H9 (cell line): ENCODE measurements around the gene CLDN20. TPM values are rescaled to one million over a fixed set of nuclear protein-coding genes. Genes with fewer than 3 reads are reported as not detected.

Source experiments
- DNase-seq: peaks from one replicate; pipeline ENCODE4 v3.0.0-alpha.2; 2017
- H2AFZ ChIP-seq: one replicate; pipeline ENCODE4 v1.6.1; 2013; ENCODE audit warnings: mild to moderate bottlenecking, low read length, control low read depth, moderate library complexity
- H2AK5ac ChIP-seq: 2 replicates; pipeline ENCODE4 v1.6.1; 2013; ENCODE audit warnings: low read length, control low read depth, mixed read lengths; ENCODE audit not compliant: insufficient read length
- H2BK120ac ChIP-seq: one replicate; pipeline ENCODE4 v1.6.1; 2013; ENCODE audit warnings: low read depth, mild to moderate bottlenecking, low read length, control low read depth, inconsistent platforms; ENCODE audit not compliant: poor library complexity, severe bottlenecking
- H2BK12ac ChIP-seq: 2 replicates; pipeline ENCODE4 v1.6.1; 2013; ENCODE audit warnings: low read length, control low read depth, mixed read lengths, low read depth; ENCODE audit not compliant: insufficient read length
- H2BK15ac ChIP-seq: 2 replicates; pipeline ENCODE4 v1.6.1; 2013; ENCODE audit warnings: low read depth, low read length, control low read depth
- H2BK20ac ChIP-seq: one replicate; pipeline ENCODE4 v1.6.1; 2013; ENCODE audit warnings: low read depth, mild to moderate bottlenecking, low read length, control low read depth, inconsistent platforms; ENCODE audit not compliant: poor library complexity, severe bottlenecking
- H2BK5ac ChIP-seq: 2 replicates; pipeline ENCODE4 v1.6.1; 2013; ENCODE audit warnings: low read length, control low read depth, mixed read lengths; ENCODE audit not compliant: insufficient read length
- H3K14ac ChIP-seq: 2 replicates; pipeline ENCODE4 v1.6.1; 2013; ENCODE audit warnings: low read length, control low read depth; ENCODE audit not compliant: insufficient read depth
- H3K18ac ChIP-seq: 2 replicates; pipeline ENCODE4 v1.6.1; 2013; ENCODE audit warnings: low read depth, mild to moderate bottlenecking, mixed read lengths, low read length, control low read depth; ENCODE audit not compliant: insufficient read length
- H3K23ac ChIP-seq: 2 replicates; pipeline ENCODE4 v1.6.1; 2013; ENCODE audit warnings: low read length, control low read depth, mixed read lengths, low read depth; ENCODE audit not compliant: insufficient read length
- H3K23me2 ChIP-seq: 2 replicates; pipeline ENCODE4 v1.6.1; 2013; ENCODE audit warnings: low read depth, mild to moderate bottlenecking, mixed read lengths, low read length, control low read depth; ENCODE audit not compliant: insufficient read length, poor library complexity, severe bottlenecking
- H3K27ac ChIP-seq: 2 replicates; pipeline ENCODE4 v1.5.1; 2013; ENCODE audit warnings: low read length, control low read depth, mixed read lengths, low read depth; ENCODE audit not compliant: insufficient read length
- H3K27me3 ChIP-seq: 2 replicates; pipeline ENCODE4 v1.6.1; 2013; ENCODE audit warnings: low read length, control low read depth, inconsistent platforms; ENCODE audit not compliant: insufficient read depth
- H3K4ac ChIP-seq: 2 replicates; pipeline ENCODE4 v1.6.1; 2013; ENCODE audit warnings: low read depth, mild to moderate bottlenecking, control low read depth, inconsistent platforms, low read length, moderate library complexity
- H3K4me1 ChIP-seq: 2 replicates; pipeline ENCODE4 v1.6.1; 2013; ENCODE audit warnings: low read length, control low read depth, inconsistent platforms; ENCODE audit not compliant: insufficient read depth
- H3K4me2 ChIP-seq: 2 replicates; pipeline ENCODE4 v1.6.1; 2013; ENCODE audit warnings: low read length, control low read depth, mixed read lengths; ENCODE audit not compliant: insufficient read length, insufficient read depth
- H3K56ac ChIP-seq: 2 replicates; pipeline ENCODE4 v1.6.1; 2013; ENCODE audit warnings: low read depth, mild to moderate bottlenecking, mixed read lengths, low read length, control low read depth; ENCODE audit not compliant: insufficient read length
- H3K79me1 ChIP-seq: 2 replicates; pipeline ENCODE4 v1.6.1; 2013; ENCODE audit warnings: low read depth, mild to moderate bottlenecking, moderate library complexity, low read length, control low read depth, inconsistent platforms; ENCODE audit not compliant: insufficient read depth, poor library complexity, severe bottlenecking
- H3K79me2 ChIP-seq: 2 replicates; pipeline ENCODE4 v1.6.1; 2013; ENCODE audit warnings: low read length, control low read depth, inconsistent platforms; ENCODE audit not compliant: insufficient read depth
- H3K9ac ChIP-seq: 2 replicates; pipeline ENCODE4 v1.6.1; 2013; ENCODE audit warnings: low read length, control low read depth, mixed read lengths; ENCODE audit not compliant: insufficient read length; ENCODE audit errors: extremely low read depth
- H3K9me3 ChIP-seq: one replicate; pipeline ENCODE4 v1.6.1; 2013; ENCODE audit warnings: low read depth, low read length, inconsistent platforms; ENCODE audit not compliant: control insufficient read depth
- H3T11ph ChIP-seq: one replicate; pipeline ENCODE4 v1.6.1; 2013; ENCODE audit warnings: mild to moderate bottlenecking, low read length, control low read depth, inconsistent platforms
- H4K20me1 ChIP-seq: one replicate; pipeline ENCODE4 v1.6.1; 2013; ENCODE audit not compliant: control insufficient read depth, insufficient read length, insufficient read depth
- H4K5ac ChIP-seq: 2 replicates; pipeline ENCODE4 v1.6.1; 2013; ENCODE audit warnings: low read depth, mild to moderate bottlenecking, mixed read lengths, low read length, control low read depth; ENCODE audit not compliant: insufficient read length
- H4K8ac ChIP-seq: replicated peaks from 2 replicates; pipeline ENCODE4 v1.6.1; 2013; ENCODE audit warnings: low read length, control low read depth, mixed read lengths, low read depth; ENCODE audit not compliant: insufficient read length
- H4K91ac ChIP-seq: 2 replicates; pipeline ENCODE4 v1.6.1; 2013; ENCODE audit warnings: low read depth, mild to moderate bottlenecking, moderate library complexity, mixed read lengths, low read length, control low read depth; ENCODE audit not compliant: insufficient read length
- H3K27ac Mint-ChIP-seq, 3 experiments: 2 replicates in 2 of 3; 3 replicates in 1 of 3; pipeline ENCODE4 v1.8.0; 2020 to 2021; ENCODE audit warnings: mixed read lengths in 3 of 3, mild to moderate bottlenecking in 1 of 3, moderate library complexity in 1 of 3
- H3K27me3 Mint-ChIP-seq: 2 replicates; pipeline ENCODE4 v1.8.0; 2021; ENCODE audit warnings: low read depth, mild to moderate bottlenecking, moderate library complexity, mixed read lengths
- H3K36me3 Mint-ChIP-seq, 3 experiments: 2 replicates in 2 of 3; 3 replicates in 1 of 3; pipeline ENCODE4 v1.8.0; 2020 to 2021; ENCODE audit warnings: low read depth in 3 of 3, mixed read lengths in 3 of 3; ENCODE audit not compliant: insufficient read depth in 1 of 3
- H3K4me1 Mint-ChIP-seq, 2 experiments: 2 replicates each; pipeline ENCODE4 v1.8.0; 2020; ENCODE audit warnings: mixed read lengths in 2 of 2
- H3K4me3 Mint-ChIP-seq, 2 experiments: 2 replicates in 1 of 2; 3 replicates in 1 of 2; pipeline ENCODE4 v1.8.0; 2020 to 2021; ENCODE audit warnings: mild to moderate bottlenecking in 2 of 2, mixed read lengths in 2 of 2, moderate library complexity in 1 of 2
- H3K9me3 Mint-ChIP-seq, 2 experiments: 2 replicates in 1 of 2; 3 replicates in 1 of 2; pipeline ENCODE4 v1.8.0; 2020; ENCODE audit warnings: mild to moderate bottlenecking in 2 of 2, mixed read lengths in 2 of 2, moderate library complexity in 1 of 2
- CTCF ChIP-seq: fragments of 200-600 bp; sonication (generic); conservative IDR thresholded peaks from 3 replicates; pipeline ENCODE4 v1.8.0; 2021; ENCODE audit warnings: antibody characterized with exemption, mild to moderate bottlenecking
- WGBS: extraction: QIAGEN DNeasy Blood & Tissue Kit; methylation state at CpG from one replicate; pipeline ENCODE4 v1.1.7; 2013; ENCODE audit warnings: missing lambda C conversion rate, low lambda C conversion rate, mixed read lengths; ENCODE audit not compliant: insufficient read length; ENCODE audit errors: extremely low coverage; 5-methylcytosine and 5-hydroxymethylcytosine counted together
- total RNA-seq: library from RNA; stranded (reverse); gene quantifications from 2 replicates; pipeline ENCODE4 v1.2.1, GENCODE V29; 2021

CLDN20 gene
- total RNA-seq, 1 experiment from 2014 or later, result not detected

GRCh38 chr6:155269765-155270164 is 6.0 kb downstream of the CLDN20 start:
- Mint-ChIP-seq H3K27me3 (no peaks in the 10 kb centered on the region), H3K4me3 (no peak overlapping the region), H3K27ac (peak overlapping the region in 2 of 3 experiments; percentile 0 to 37; a peak in 2 of 7 replicates)

More at GRCh38 chr6:155269765-155270164, 6.0 kb downstream of the CLDN20 start:
- no peak overlapping the region for H2BK15ac ChIP-seq
- H2BK5ac ChIP-seq, result no peak overlapping the region
- no peaks in the 10 kb centered on the region for H3K23me2 ChIP-seq
- H3K79me2 ChIP-seq, result 0 out of 2 replicates have a peak, but pooled peaks cover 1% of the 10 kb centered on the region
- no peak overlapping the region for H2AFZ ChIP-seq
- H3K14ac ChIP-seq, result no peak overlapping the region
- no peaks in the 10 kb centered on the region for H3K27me3 ChIP-seq
- H3K27ac ChIP-seq, result no peak overlapping the region
- H3K9ac ChIP-seq, result no peak overlapping the region
- H3K18ac ChIP-seq, result no peak overlapping the region
- H4K8ac ChIP-seq, result no peak overlapping the region
- no peaks in the 10 kb centered on the region for H3K79me1 ChIP-seq
- no peak overlapping the region for H3K4me2 ChIP-seq
- H4K20me1 ChIP-seq, result no peaks in the 10 kb centered on the region
- no peak overlapping the region for H2BK120ac ChIP-seq
- peaks cover 25 to 32% of the 10 kb centered on the region in 2 experiments for H3K4me1 Mint-ChIP-seq
- peaks cover 0 to 3% of the 10 kb centered on the region in 2 experiments; a peak in 2 of 5 replicates for H3K9me3 Mint-ChIP-seq
- no CpG with 5 or more reads among the region's 3 CpGs for WGBS
- H3K56ac ChIP-seq, result no peak overlapping the region
- DNase-seq, result no peak
- no peak overlapping the region for H2BK12ac ChIP-seq
- H3T11ph ChIP-seq, result no peak overlapping the region
- no peaks in the 10 kb centered on the region for H3K9me3 ChIP-seq
- H4K91ac ChIP-seq, result no peak overlapping the region
- peaks cover 4% of the 10 kb centered on the region; the same call in 1 of the 2 replicates for H3K4me1 ChIP-seq
- H3K23ac ChIP-seq, result no peak overlapping the region
- H3K4ac ChIP-seq, result no peak overlapping the region
- no peak overlapping the region for H4K5ac ChIP-seq
- TF ChIP-seq CTCF, result no peak
- H3K36me3 Mint-ChIP-seq, result peaks cover 19 to 34% (median 27%) of the 10 kb centered on the region in 3 experiments
- no peak overlapping the region for H2AK5ac ChIP-seq
- no peak overlapping the region for H2BK20ac ChIP-seq
